ENCODE measurements around the gene LPAR1.

DNA sequence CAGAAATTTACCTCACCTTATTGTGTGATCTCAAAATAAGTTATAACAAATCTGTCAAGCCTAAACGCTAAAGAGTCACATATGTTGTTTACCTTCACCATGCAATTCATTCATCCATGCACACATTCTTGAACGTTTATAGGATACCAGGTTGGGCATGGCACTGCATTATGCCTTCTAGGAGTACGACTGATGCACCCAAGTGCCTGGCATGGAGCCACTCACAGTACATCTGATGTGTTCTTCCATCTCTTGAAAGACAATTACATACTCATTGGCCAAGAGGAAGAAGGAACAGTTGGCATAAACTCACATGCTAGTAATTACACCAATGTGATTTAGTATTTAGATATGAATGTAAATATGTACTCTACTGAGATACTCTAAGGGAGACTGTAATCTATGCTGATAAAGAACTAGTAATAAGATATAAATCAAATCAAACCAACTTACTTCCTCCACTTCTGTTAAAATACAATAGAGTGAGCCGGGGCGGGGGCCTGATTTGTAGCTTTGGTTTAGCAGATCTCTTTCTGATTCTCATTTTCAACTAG is 90.7 kb downstream of the LPAR1 start:
- TF ChIP-seq SMC3 (conservative IDR thresholded peaks at IDR 0.05; ENCODE audit: insufficient read depth, low read depth, low read length) (no peak), KLF16 (IDR thresholded peaks at IDR 0.05) (no peak), SREBF2 (CRISPR knock-in tag; IDR thresholded peaks at IDR 0.05) (no peak), CREB1 (IDR thresholded peaks at IDR 0.05) (no peak), CREB1 (CRISPR knock-in tag; IDR thresholded peaks at IDR 0.05) (no peak), KLF1 (tag; IDR thresholded peaks at IDR 0.05) (no peak), POLR2A (conservative IDR thresholded peaks at IDR 0.05) (no peak), AFF4 (CRISPR knock-in tag; IDR thresholded peaks at IDR 0.05) (no peak), HDGF (IDR thresholded peaks at IDR 0.05) (no peak), ZZZ3 (IDR thresholded peaks at IDR 0.05) (no peak), POLR2AphosphoS2 (IDR thresholded peaks at IDR 0.05; ENCODE audit: low read length) (no peak), CHD7 (IDR thresholded peaks at IDR 0.05; ENCODE audit: low read depth, low read length) (no peak), RBM17 (IDR thresholded peaks at IDR 0.05; ENCODE audit: borderline replicate concordance, low read depth, low read length) (no peak)
- TF ChIP-seq, protein P1, sequence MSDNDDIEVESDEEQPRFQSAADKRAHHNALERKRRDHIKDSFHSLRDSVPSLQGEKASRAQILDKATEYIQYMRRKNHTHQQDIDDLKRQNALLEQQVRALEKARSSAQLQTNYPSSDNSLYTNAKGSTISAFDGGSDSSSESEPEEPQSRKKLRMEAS (CRISPR knock-in tag; IDR thresholded peaks at IDR 0.05), result no peak

Data from K562 (cell line).